Kidney (tissue), 14 donors: ENCODE measurements around the gene CLIP3. TPM values are rescaled to one million over a fixed set of nuclear protein-coding genes. Genes with fewer than 3 reads are reported as not detected.

Experiments used
- DNase-seq, 5 donors: peaks; one replicate each; pipeline ENCODE4 v3.0.0-alpha.2; 2013 to 2020
- FAIRE-seq: peaks from 2 replicates; lab custom pipeline; 2012; peaks lifted over from hg19 to GRCh38; lab: Jason Lieb, UNC
- H3K27ac ChIP-seq, 2 donors: one replicate each; pipeline ENCODE4 v1.7.0; 2013; ENCODE audit warnings: low read depth in 2 of 2, low read length in 2 of 2, inconsistent platforms in 1 of 2
- H3K27me3 ChIP-seq: one replicate; pipeline ENCODE4 v1.7.1; 2013; ENCODE audit warnings: low read length, inconsistent platforms; ENCODE audit not compliant: control insufficient read depth, insufficient read depth
- H3K36me3 ChIP-seq, 3 donors: one replicate each; pipeline versions ENCODE4 v1.7.0 to v1.7.1; 2013; ENCODE audit warnings: low read length in 3 of 3, control low read depth in 1 of 3, inconsistent platforms in 1 of 3; ENCODE audit not compliant: insufficient read depth in 3 of 3, control insufficient read depth in 2 of 3
- H3K4me1 ChIP-seq, 3 donors: one replicate each; pipeline versions ENCODE4 v1.7.0 to v1.7.1; 2013; ENCODE audit warnings: low read length in 3 of 3, inconsistent platforms in 1 of 3, low read depth in 1 of 3; ENCODE audit not compliant: control insufficient read depth in 2 of 3, insufficient read depth in 2 of 3
- H3K4me3 ChIP-seq, 3 donors: one replicate each; pipeline versions ENCODE4 v1.7.0 to v1.8.1; 2013; ENCODE audit warnings: low read length in 3 of 3, control low read depth in 1 of 3, inconsistent platforms in 1 of 3
- H3K9ac ChIP-seq, 3 donors: one replicate each; pipeline versions ENCODE4 v1.7.0 to v1.7.1; 2013; ENCODE audit warnings: low read length in 3 of 3, control low read depth in 1 of 3, inconsistent platforms in 1 of 3
- H3K9me3 ChIP-seq, 3 donors: one replicate each; pipeline versions ENCODE4 v1.7.0 to v1.7.1; 2013; ENCODE audit warnings: low read length in 3 of 3, control low read depth in 1 of 3, inconsistent platforms in 1 of 3; ENCODE audit not compliant: control insufficient read depth in 2 of 3, insufficient read depth in 1 of 3
- intact Hi-C: fragments of 100-400 bp; cut with DNase I; formaldehyde crosslinking; loops from one replicate; pipeline ENCODE4 v1.11.1; 2022
- polyA plus RNA-seq: library from polyadenylated mRNA; stranded (reverse); fragments of 350-450 nt; fragmentation: Illumina TruSeq; extraction: RNeasy Lipid Tissue Mini Kit (QIAGEN cat#74804); gene quantifications from one replicate; pipeline ENCODE4 v1.2.3, GENCODE V29; 2014; ENCODE audit warnings: low read depth, low replicate concordance; ENCODE audit not compliant: insufficient read depth
- total RNA-seq: library from RNA; stranded (reverse); fragmentation: NEBNext Ultra II Directional; extraction: Animal tissue kit (Norgen Biotek cat#: 25700); gene quantifications from one replicate; pipeline ENCODE4 v1.2.1, GENCODE V29; 2021
- TF ChIP-seq, protein P1 (sequence below): IDR thresholded peaks from 3 replicates; pipeline ENCODE4 v1.5.1; 2012; ENCODE audit warnings: mild to moderate bottlenecking, moderate library complexity, borderline replicate concordance; ENCODE audit not compliant: insufficient read depth; ENCODE audit errors: extremely low read depth
- donor health status: control.
- donor health status: control.
- donor health status: control.
- donor health status: control.
- donor health status: control.
- donor health status: DM: yes; HTN: yes; CAD: no.
- donor health status: Normal renal cell carcinoma (clear cell type).

CLIP3 gene
- total and polyA plus RNA-seq, 2 donors from 2014 or later = 10.3 to 12.3 TPM

DNA sequence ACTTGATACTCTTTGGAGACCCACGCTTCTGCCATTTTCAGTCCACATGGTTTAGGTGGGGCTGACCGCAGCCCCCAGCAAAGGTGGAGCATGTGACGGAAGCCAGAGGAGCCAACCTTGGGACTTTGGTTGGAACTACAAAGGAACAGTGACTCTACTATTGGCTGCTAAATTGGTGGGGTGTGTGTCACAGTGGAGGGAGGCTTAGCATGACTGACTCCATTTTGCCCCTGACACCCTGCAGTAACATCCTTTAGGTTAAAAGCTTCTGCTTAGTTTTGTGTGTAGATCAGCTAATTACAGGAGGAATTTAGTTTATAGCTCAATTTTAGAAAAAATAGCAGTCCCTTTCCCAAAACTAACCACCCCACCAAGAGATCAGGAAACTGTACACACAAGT, 31.1 kb downstream of the CLIP3 start:
- no peaks in the 10 kb centered on the region for H3K27me3 ChIP-seq
- H3K9ac ChIP-seq = no peak overlapping the region
- intact Hi-C loops = no loop called here
- H3K4me3 ChIP-seq = no peak overlapping the region
- H3K9me3 ChIP-seq = no peaks in the 10 kb centered on the region
- TF ChIP-seq, protein P1, sequence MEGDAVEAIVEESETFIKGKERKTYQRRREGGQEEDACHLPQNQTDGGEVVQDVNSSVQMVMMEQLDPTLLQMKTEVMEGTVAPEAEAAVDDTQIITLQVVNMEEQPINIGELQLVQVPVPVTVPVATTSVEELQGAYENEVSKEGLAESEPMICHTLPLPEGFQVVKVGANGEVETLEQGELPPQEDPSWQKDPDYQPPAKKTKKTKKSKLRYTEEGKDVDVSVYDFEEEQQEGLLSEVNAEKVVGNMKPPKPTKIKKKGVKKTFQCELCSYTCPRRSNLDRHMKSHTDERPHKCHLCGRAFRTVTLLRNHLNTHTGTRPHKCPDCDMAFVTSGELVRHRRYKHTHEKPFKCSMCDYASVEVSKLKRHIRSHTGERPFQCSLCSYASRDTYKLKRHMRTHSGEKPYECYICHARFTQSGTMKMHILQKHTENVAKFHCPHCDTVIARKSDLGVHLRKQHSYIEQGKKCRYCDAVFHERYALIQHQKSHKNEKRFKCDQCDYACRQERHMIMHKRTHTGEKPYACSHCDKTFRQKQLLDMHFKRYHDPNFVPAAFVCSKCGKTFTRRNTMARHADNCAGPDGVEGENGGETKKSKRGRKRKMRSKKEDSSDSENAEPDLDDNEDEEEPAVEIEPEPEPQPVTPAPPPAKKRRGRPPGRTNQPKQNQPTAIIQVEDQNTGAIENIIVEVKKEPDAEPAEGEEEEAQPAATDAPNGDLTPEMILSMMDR = no peak
- no peak for FAIRE-seq
- no peak for DNase-seq
- H3K27ac ChIP-seq = no peak overlapping the region
- H3K4me1 ChIP-seq = peaks cover 0 to 3% (median under 1%) of the 10 kb centered on the region in 3 donors
- H3K36me3 ChIP-seq = peaks cover 0 to 4% (median 0%) of the 10 kb centered on the region in 3 donors

DNA sequence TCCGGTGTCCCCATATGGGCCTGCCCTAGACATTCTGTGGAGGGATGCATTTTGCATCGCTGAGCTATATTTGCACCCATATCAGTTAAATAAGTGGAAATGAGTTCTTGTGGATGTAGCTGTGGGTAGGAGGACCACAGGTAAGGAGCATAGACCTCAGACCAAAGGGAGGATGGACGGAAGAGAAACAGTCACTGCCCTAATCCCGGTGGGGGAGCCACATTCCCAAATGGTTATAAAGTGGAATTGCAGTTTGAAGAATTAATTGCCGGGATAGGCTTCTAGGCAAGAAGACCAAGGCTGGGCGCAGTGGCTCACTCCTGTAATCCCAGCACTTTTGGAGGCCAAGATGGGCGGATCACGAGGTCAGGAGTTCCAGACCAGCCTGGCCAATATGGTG, 35.9 kb downstream of the CLIP3 start:
- intact Hi-C loops = no loop called here

DNA sequence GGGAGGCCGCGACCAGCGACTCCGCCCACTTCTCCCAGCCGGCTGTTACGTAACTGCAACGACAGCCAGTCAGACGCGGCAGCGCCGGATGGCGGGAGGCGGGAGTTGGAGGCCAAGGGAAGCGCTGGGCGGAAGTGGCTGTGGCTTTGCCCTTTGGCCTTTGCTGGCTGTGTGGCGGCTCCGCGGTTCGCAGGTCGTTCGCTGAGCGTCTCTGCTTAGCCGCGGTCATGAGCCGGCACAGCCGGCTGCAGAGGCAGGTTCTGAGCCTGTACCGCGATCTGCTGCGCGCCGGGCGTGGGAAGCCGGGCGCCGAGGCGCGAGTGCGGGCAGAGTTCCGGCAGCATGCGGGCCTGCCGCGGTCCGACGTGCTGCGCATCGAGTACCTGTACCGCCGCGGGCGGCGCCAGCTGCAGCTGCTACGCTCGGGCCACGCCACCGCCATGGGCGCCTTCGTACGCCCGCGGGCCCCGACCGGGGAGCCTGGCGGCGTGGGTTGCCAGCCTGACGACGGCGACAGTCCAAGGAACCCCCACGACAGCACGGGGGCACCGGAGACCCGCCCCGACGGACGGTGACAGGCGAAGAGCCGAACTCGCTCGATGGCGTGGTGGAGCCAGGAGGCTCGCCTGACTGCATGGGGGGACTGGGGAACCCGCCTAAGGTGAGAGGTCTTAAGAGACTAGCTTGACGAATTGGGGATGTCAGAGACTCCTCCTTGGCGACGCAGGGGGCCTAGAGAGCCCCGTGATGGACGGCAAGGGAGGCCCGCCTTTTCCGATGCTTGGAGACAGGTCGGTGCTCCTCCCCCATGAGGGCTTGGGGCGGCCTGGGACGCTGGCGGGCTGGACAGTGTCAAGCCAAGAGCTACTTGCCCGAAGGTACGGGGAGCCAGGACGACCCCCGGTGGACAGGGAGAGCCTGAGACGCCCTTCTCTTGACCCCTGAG, 37.4 kb downstream of the CLIP3 start, which contains the start of gene SDHAF1:
SDHAF1 (plus strand) TSS at position 141 of the 946 bp plus-strand sequence; CDS start at position 228, 87 bp downstream.
- FAIRE-seq = peak; percentile 89
- peaks cover 0 to 13% (median 5%) of the 10 kb centered on the region in 3 donors for H3K4me1 ChIP-seq

More for the DNA sequence above, 35.9 kb downstream of the CLIP3 start:
- no peak for DNase-seq
- Histone ChIP-seq H3K4me1 (peaks cover 0 to 13% (median 5%) of the 10 kb centered on the region in 3 donors), H3K9me3 (no peaks in the 10 kb centered on the region), H3K9ac (peak overlapping the region in 1 of 3 donors; percentile 93), H3K27ac (no peak overlapping the region), H3K27me3 (no peaks in the 10 kb centered on the region), H3K36me3 (peaks cover 0 to 4% (median 0%) of the 10 kb centered on the region in 3 donors), H3K4me3 (peak overlapping the region in 2 of 3 donors; percentile 25 to 88)
- TF ChIP-seq, protein P1 = no peak
- FAIRE-seq = no peak

More for the DNA sequence above, 37.4 kb downstream of the CLIP3 start, which contains the start of gene SDHAF1:
- H3K36me3 ChIP-seq = no peaks in the 10 kb centered on the region
- TF ChIP-seq, protein P1 = peak; percentile 4
- H3K9me3 ChIP-seq = no peaks in the 10 kb centered on the region
- peak within 1 kb of the TSS; percentile 65 to 72 for H3K27ac ChIP-seq
- intact Hi-C loops = no loop called here
- peak within 1 kb of the TSS; percentile 88 to 92 (median 88) for H3K4me3 ChIP-seq
- peak; percentile 96 to 99 (median 97) for DNase-seq
- H3K27me3 ChIP-seq = no peaks in the 10 kb centered on the region
- H3K9ac ChIP-seq = peak within 1 kb of the TSS; percentile 91 to 96 (median 93)
